ENCODE measurements around the gene CASK. TPM values are rescaled to one million over a fixed set of nuclear protein-coding genes. Genes with fewer than 3 reads are reported as not detected.
"Not testable (repeated sequence)": the region's sequence is repeated elsewhere in the genome, so short reads cannot be mapped to it uniquely, and the experiment has no call there.

The CASK gene
- total RNA-seq, 1 experiment from 2014 or later, result 33.5 TPM

- ChIA-PET CTCF (no interaction called here), POLR2A (ENCODE audit: low non-redundant PET) (no interaction called here)
- Histone ChIP-seq H3K27me3 (replicated peaks; ENCODE audit: insufficient read depth, low read depth, low read length, poor library complexity) (no peaks in the 10 kb centered on the region), H3K9me3 (ENCODE audit: low read depth, low read length, poor library complexity, severe bottlenecking) (no peaks in the 10 kb centered on the region), H3K4me1 (ENCODE audit: insufficient read depth, low read length, poor library complexity, severe bottlenecking) (no peaks in the 10 kb centered on the region), H3K4me3 (ENCODE audit: low read depth, low read length, poor library complexity, severe bottlenecking) (no peak overlapping the region), H3K36me3 (ENCODE audit: insufficient read depth, low read length, poor library complexity, severe bottlenecking) (no peaks in the 10 kb centered on the region), H3K27ac (ENCODE audit: low read depth, low read length, poor library complexity, severe bottlenecking) (no peak overlapping the region)
- DNase-seq (ENCODE audit: low spot score), result no peak
- intact Hi-C loops (cut with micrococcal nuclease; ENCODE audit: unreplicated experiment), result no loop called here
- no TSS peak for BruUV-seq (replicated peaks)
- TF ChIP-seq EZH2 (IDR thresholded peaks at IDR 0.05; ENCODE audit: borderline replicate concordance, low read depth, low read length, poor library complexity, severe bottlenecking) (no peak), CTCF (conservative IDR thresholded peaks at IDR 0.05; ENCODE audit: low read depth, low read length) (no peak)
These were observed 406.9 kb downstream of the CASK start for GRCh38 chrX:41516456-41516855.

GRCh38 chrX:41515376-41515775 is 408.0 kb downstream of the CASK start:
- H3K4me1 ChIP-seq (ENCODE audit: insufficient read depth, low read length, poor library complexity, severe bottlenecking), result no peaks in the 10 kb centered on the region
- no peaks in the 10 kb centered on the region for H3K9me3 ChIP-seq (ENCODE audit: low read depth, low read length, poor library complexity, severe bottlenecking)
- TF ChIP-seq EZH2 (IDR thresholded peaks at IDR 0.05; ENCODE audit: borderline replicate concordance, low read depth, low read length, poor library complexity, severe bottlenecking), result no peak
- TF ChIP-seq CTCF (conservative IDR thresholded peaks at IDR 0.05; ENCODE audit: low read depth, low read length), result no peak
- no peak overlapping the region for H3K27ac ChIP-seq (ENCODE audit: low read depth, low read length, poor library complexity, severe bottlenecking)
- DNase-seq (ENCODE audit: low spot score), result no peak
- intact Hi-C loops (cut with micrococcal nuclease; ENCODE audit: unreplicated experiment), result no loop called here
- ChIA-PET CTCF (no interaction called here), POLR2A (ENCODE audit: low non-redundant PET) (no interaction called here)
- H3K4me3 ChIP-seq (ENCODE audit: low read depth, low read length, poor library complexity, severe bottlenecking), result no peak overlapping the region
- no peaks in the 10 kb centered on the region for H3K27me3 ChIP-seq (replicated peaks; ENCODE audit: insufficient read depth, low read depth, low read length, poor library complexity)
- no TSS peak for BruUV-seq (replicated peaks)
- H3K36me3 ChIP-seq (ENCODE audit: insufficient read depth, low read length, poor library complexity, severe bottlenecking), result no peaks in the 10 kb centered on the region

- POLR2A ChIA-PET (ENCODE audit: low non-redundant PET), result no interaction called here
- no TSS peak for BruUV-seq (replicated peaks)
- Histone ChIP-seq H3K27ac (ENCODE audit: low read depth, low read length, poor library complexity, severe bottlenecking) (no peak overlapping the region), H3K9me3 (ENCODE audit: low read depth, low read length, poor library complexity, severe bottlenecking) (no peaks in the 10 kb centered on the region), H3K27me3 (replicated peaks; ENCODE audit: insufficient read depth, low read depth, low read length, poor library complexity) (no peaks in the 10 kb centered on the region), H3K36me3 (ENCODE audit: insufficient read depth, low read length, poor library complexity, severe bottlenecking) (no peaks in the 10 kb centered on the region), H3K4me3 (ENCODE audit: low read depth, low read length, poor library complexity, severe bottlenecking) (no peak overlapping the region), H3K4me1 (ENCODE audit: insufficient read depth, low read length, poor library complexity, severe bottlenecking) (no peaks in the 10 kb centered on the region)
- CTCF ChIA-PET, result no interaction called here
- no peak for DNase-seq (ENCODE audit: low spot score)
- TF ChIP-seq EZH2 (IDR thresholded peaks at IDR 0.05; ENCODE audit: borderline replicate concordance, low read depth, low read length, poor library complexity, severe bottlenecking), result no peak
- no peak for TF ChIP-seq CTCF (conservative IDR thresholded peaks at IDR 0.05; ENCODE audit: low read depth, low read length)
- intact Hi-C loops (cut with micrococcal nuclease; ENCODE audit: unreplicated experiment), result no loop called here
These were observed 409.2 kb downstream of the CASK start for GRCh38 chrX:41514179-41514578.

- H3K27me3 ChIP-seq (replicated peaks; ENCODE audit: insufficient read depth, low read depth, low read length, poor library complexity); H3K36me3 ChIP-seq (ENCODE audit: insufficient read depth, low read length, poor library complexity, severe bottlenecking); CTCF ChIA-PET; H3K9me3 ChIP-seq (ENCODE audit: low read depth, low read length, poor library complexity, severe bottlenecking); H3K4me1 ChIP-seq (ENCODE audit: insufficient read depth, low read length, poor library complexity, severe bottlenecking); DNase-seq (ENCODE audit: low spot score); POLR2A ChIA-PET (ENCODE audit: low non-redundant PET); intact Hi-C loops (cut with micrococcal nuclease; ENCODE audit: unreplicated experiment); BruUV-seq (replicated peaks); H3K4me3 ChIP-seq (ENCODE audit: low read depth, low read length, poor library complexity, severe bottlenecking); H3K27ac ChIP-seq (ENCODE audit: low read depth, low read length, poor library complexity, severe bottlenecking): not testable (repeated sequence)
These were observed 410.5 kb downstream of the CASK start for GRCh38 chrX:41512853-41513252.

Data from A673 (cell line).